HEK293 (cell line): ENCODE results near the gene TMA7B.
A peak's percentile ranks its signal among the peaks of the same experiment; 100 is the strongest.
"Not testable (repeated sequence)": the region's sequence is repeated elsewhere in the genome, so short reads cannot be mapped to it uniquely, and the experiment has no call there.

Experiments
- CTCF ChIA-PET: fragments of 350-600 bp; formaldehyde crosslinking; extraction: SDS; loops from one replicate; lab custom pipeline; 2021; ENCODE audit warnings: antibody characterized with exemption; lab: Yijun Ruan, JAX
- POLR2A ChIA-PET: fragments of 300-600 bp; formaldehyde crosslinking; extraction: SDS; loops from one replicate; lab custom pipeline; 2020; ENCODE audit warnings: antibody characterized with exemption, inconsistent platforms; lab: Yijun Ruan, JAX
- H3K27ac ChIP-seq: fragments of 200-500 bp; sonication (Bioruptor generic); 2 replicates; pipeline ENCODE4 v1.5.1; 2014; ENCODE audit warnings: low read depth, low read length, control low read depth, inconsistent platforms; ENCODE audit errors: extremely low read depth
- H3K36me3 ChIP-seq, 2 experiments: fragments of 200-500 bp in 1 of 2; sonication (Bioruptor generic) in 1 of 2; 1 replicate in 1 of 2; 2 replicates in 1 of 2; pipeline ENCODE4 v1.5.1; 2014 to 2017; ENCODE audit warnings: inconsistent platforms in 2 of 2, low read length in 2 of 2; ENCODE audit not compliant: control insufficient read depth in 2 of 2, insufficient read depth in 1 of 2
- H3K4me1 ChIP-seq: fragments of 200-500 bp; sonication (Bioruptor generic); 2 replicates; pipeline ENCODE4 v1.5.1; 2014; ENCODE audit warnings: mild to moderate bottlenecking, low read length, inconsistent platforms; ENCODE audit not compliant: control insufficient read depth, insufficient read depth
- H3K4me3 ChIP-seq: 2 replicates; pipeline ENCODE4 v1.5.1; 2011; ENCODE audit warnings: low read depth, mild to moderate bottlenecking, control low read depth, low read length, moderate library complexity
- H3K9me3 ChIP-seq: fragments of 200-500 bp; sonication (Bioruptor generic); 2 replicates; pipeline ENCODE4 v1.5.1; 2014; ENCODE audit warnings: low read depth, low read length, inconsistent platforms; ENCODE audit not compliant: control insufficient read depth, insufficient read depth
- KLF10 ChIP-seq: fragments of 450-650 bp; IDR thresholded peaks from 2 replicates; pipeline ENCODE4 v1.5.1; 2018; ENCODE audit warnings: missing biosample characterization, mild to moderate bottlenecking, missing genetic modification characterization
- MZF1 ChIP-seq: fragments of 450-650 bp; formaldehyde crosslinking; IDR thresholded peaks from 2 replicates; pipeline ENCODE4 v1.5.1; 2017; ENCODE audit warnings: missing biosample characterization, missing genetic modification characterization, borderline replicate concordance
- SALL2 ChIP-seq: fragments of 450-650 bp; formaldehyde crosslinking; IDR thresholded peaks from 2 replicates; pipeline ENCODE4 v1.5.0; 2017; ENCODE audit warnings: missing biosample characterization, mild to moderate bottlenecking, missing genetic modification characterization, borderline replicate concordance
- ZBTB21 ChIP-seq: fragments of 450-650 bp; formaldehyde crosslinking; IDR thresholded peaks from 2 replicates; pipeline ENCODE4 v1.5.1; 2017; ENCODE audit warnings: missing biosample characterization, missing genetic modification characterization
- ZFP69B ChIP-seq: fragments of 450-650 bp; formaldehyde crosslinking; IDR thresholded peaks from 2 replicates; pipeline ENCODE4 v1.5.1; 2016; ENCODE audit warnings: missing biosample characterization, missing genetic modification characterization
- ZNF174 ChIP-seq: fragments of 450-650 bp; formaldehyde crosslinking; IDR thresholded peaks from 2 replicates; pipeline ENCODE4 v1.5.0; 2017; ENCODE audit warnings: missing biosample characterization, mild to moderate bottlenecking, missing genetic modification characterization
- ZNF23 ChIP-seq: fragments of 450-650 bp; formaldehyde crosslinking; IDR thresholded peaks from 2 replicates; pipeline ENCODE4 v1.5.1; 2016; ENCODE audit warnings: missing biosample characterization, missing genetic modification characterization, borderline replicate concordance
- ZNF404 ChIP-seq: fragments of 450-650 bp; formaldehyde crosslinking; IDR thresholded peaks from 2 replicates; pipeline ENCODE4 v1.5.1; 2017; ENCODE audit warnings: missing biosample characterization, missing genetic modification characterization
- ZNF433 ChIP-seq: fragments of 450-650 bp; formaldehyde crosslinking; IDR thresholded peaks from 2 replicates; pipeline ENCODE4 v1.5.1; 2016; ENCODE audit warnings: missing biosample characterization, missing genetic modification characterization, low read depth
- ZNF529 ChIP-seq: fragments of 450-650 bp; formaldehyde crosslinking; IDR thresholded peaks from 2 replicates; pipeline ENCODE4 v1.5.1; 2017; ENCODE audit warnings: missing genetic modification characterization, missing biosample characterization; ENCODE audit not compliant: insufficient replicate concordance
- ZNF596 ChIP-seq: fragments of 450-650 bp; IDR thresholded peaks from 2 replicates; pipeline ENCODE4 v1.5.0; 2018; ENCODE audit warnings: missing biosample characterization, mild to moderate bottlenecking, missing genetic modification characterization, moderate library complexity
- ZNF623 ChIP-seq: fragments of 450-650 bp; formaldehyde crosslinking; IDR thresholded peaks from 2 replicates; pipeline ENCODE4 v1.5.1; 2016; ENCODE audit warnings: missing biosample characterization, missing genetic modification characterization
- TF ChIP-seq, protein P1 (sequence below): fragments of 450-650 bp; formaldehyde crosslinking; IDR thresholded peaks from 2 replicates; pipeline ENCODE4 v1.5.1; 2016; ENCODE audit warnings: missing biosample characterization, missing genetic modification characterization, low read depth
- TF ChIP-seq, protein P2 (sequence below): fragments of 450-650 bp; IDR thresholded peaks from 2 replicates; pipeline ENCODE4 v1.5.1; 2018; ENCODE audit warnings: missing biosample characterization, mild to moderate bottlenecking, missing genetic modification characterization
- TF ChIP-seq, protein P3 (sequence below): fragments of 450-650 bp; formaldehyde crosslinking; IDR thresholded peaks from 2 replicates; pipeline ENCODE4 v1.5.1; 2017; ENCODE audit warnings: missing biosample characterization, missing genetic modification characterization
- TF ChIP-seq, protein P4 (sequence below): fragments of 450-650 bp; formaldehyde crosslinking; IDR thresholded peaks from 2 replicates; pipeline ENCODE4 v1.5.1; 2016; ENCODE audit warnings: missing biosample characterization, missing genetic modification characterization
- TF ChIP-seq, protein P5 (sequence below): fragments of 450-650 bp; formaldehyde crosslinking; IDR thresholded peaks from 2 replicates; pipeline ENCODE4 v1.5.1; 2017; ENCODE audit warnings: missing biosample characterization, mild to moderate bottlenecking, missing genetic modification characterization, moderate library complexity

Gene TMA7B

DNA sequence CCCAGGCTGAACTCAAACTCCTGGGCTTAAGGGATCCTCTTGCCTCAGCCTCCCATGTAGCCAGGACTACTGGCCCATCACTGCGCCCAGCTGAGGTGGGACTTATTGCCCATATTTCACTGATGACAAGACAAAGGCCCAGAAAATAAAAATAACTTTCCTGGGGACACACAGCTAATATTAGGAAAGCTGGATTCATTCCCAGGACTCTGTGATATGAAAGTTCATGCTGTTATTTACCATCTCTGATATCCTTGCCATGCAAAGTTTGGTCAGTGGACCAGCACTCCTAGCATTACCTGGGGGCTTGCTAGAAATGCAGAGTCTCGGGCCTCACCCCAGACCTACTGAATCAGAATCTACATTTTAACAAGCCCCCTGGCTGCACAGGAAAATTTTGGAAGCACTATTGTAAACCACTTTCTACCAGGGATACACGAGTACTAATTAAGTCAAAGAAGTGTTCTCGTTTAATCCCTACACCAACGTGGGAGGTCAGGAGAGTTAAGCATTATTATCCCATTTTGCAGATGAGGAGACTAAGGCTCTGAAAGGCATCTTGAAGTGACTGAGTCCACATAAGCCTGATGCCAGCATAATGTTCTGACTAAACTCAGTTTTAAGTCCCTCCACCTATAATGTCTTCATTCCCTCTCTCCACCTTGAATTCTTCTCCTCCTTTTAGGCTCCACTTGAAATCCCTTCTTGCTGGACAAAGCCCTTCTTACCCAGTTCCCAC, 32.1 kb downstream of the TMA7B start:
- POLR2A ChIA-PET, result no interaction called here
- no peaks in the 10 kb centered on the region for H3K9me3 ChIP-seq
- no peak overlapping the region for H3K4me3 ChIP-seq
- CTCF ChIA-PET, result interaction anchor here (0.6 to 0.7 kb wide), 2 partner anchors 59 to 364 kb away, joined by 3 to 5 read pairs; no protein-coding TSS in a partner anchor
- H3K27ac ChIP-seq, result no peak overlapping the region
- 0 out of 2 replicates have a peak, but pooled peaks cover 3% of the 10 kb centered on the region for H3K4me1 ChIP-seq
- no peaks in the 10 kb centered on the region for H3K36me3 ChIP-seq
- peak; percentile 86; the same call in 1 of the 2 replicates for TF ChIP-seq MZF1 (tag by site-specific recombination)
- TF ChIP-seq, protein P1, sequence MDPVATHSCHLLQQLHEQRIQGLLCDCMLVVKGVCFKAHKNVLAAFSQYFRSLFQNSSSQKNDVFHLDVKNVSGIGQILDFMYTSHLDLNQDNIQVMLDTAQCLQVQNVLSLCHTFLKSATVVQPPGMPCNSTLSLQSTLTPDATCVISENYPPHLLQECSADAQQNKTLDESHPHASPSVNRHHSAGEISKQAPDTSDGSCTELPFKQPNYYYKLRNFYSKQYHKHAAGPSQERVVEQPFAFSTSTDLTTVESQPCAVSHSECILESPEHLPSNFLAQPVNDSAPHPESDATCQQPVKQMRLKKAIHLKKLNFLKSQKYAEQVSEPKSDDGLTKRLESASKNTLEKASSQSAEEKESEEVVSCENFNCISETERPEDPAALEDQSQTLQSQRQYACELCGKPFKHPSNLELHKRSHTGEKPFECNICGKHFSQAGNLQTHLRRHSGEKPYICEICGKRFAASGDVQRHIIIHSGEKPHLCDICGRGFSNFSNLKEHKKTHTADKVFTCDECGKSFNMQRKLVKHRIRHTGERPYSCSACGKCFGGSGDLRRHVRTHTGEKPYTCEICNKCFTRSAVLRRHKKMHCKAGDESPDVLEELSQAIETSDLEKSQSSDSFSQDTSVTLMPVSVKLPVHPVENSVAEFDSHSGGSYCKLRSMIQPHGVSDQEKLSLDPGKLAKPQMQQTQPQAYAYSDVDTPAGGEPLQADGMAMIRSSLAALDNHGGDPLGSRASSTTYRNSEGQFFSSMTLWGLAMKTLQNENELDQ (tag by site-specific recombination), result no peak

DNA sequence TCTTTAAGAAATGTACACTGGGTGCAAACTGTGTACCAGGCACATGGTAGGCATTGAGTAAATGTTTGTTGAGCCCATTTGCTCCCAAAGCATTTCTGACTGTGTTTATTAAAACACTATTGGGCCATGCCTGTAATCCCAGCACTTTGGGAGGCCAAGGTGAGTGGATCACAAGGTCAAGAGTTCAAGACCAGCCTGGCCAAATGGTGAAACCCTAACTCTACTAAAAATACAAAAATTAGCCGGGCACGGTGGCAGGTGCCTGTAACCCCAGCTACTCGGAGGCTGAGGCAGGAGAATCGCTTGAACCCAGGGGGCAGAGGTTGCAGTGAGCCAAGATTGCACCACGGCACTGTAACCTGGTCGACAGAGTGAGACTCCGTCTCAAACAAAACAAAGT, 32.7 kb downstream of the TMA7B start:
- H3K9me3 ChIP-seq, H3K27ac ChIP-seq, H3K36me3 ChIP-seq, H3K4me3 ChIP-seq, POLR2A ChIA-PET, H3K4me1 ChIP-seq: not testable (repeated sequence)
- CTCF ChIA-PET, result interaction anchor here (0.5 to 1.6 kb wide), 2 partner anchors 16 to 66 kb away, joined by 4 to 5 read pairs; no protein-coding TSS in a partner anchor

DNA sequence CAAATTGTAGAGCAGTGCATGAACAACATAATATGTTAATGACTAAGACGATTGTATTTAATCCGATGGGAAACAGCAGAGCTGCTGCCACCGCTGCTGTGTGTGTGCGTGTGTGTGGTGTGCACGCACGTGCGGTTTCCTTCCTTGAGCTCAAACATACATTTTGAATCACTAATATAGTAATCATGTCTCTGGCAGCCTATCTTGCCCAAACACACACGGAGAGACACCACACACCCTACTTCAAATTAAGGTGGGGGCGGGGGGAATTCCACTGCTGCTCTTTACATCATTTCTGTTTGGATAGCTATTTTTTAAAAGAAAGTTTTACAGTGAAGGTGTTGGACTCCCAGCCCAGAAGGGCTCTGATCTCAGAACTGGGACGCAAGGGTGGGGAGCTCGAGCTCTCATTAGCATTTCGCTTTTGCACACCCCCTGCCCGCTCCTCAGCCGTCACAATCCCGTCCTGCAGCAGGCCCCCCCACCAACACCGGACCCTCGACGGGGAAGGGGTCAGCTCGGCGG, 33.9 kb downstream of the TMA7B start:
- Histone ChIP-seq H3K9me3 (no peaks in the 10 kb centered on the region), H3K4me3 (no peak overlapping the region), H3K4me1 (0 out of 2 replicates have a peak, but pooled peaks cover 5% of the 10 kb centered on the region), H3K36me3 (no peaks in the 10 kb centered on the region), H3K27ac (no peak overlapping the region)
- ChIA-PET POLR2A (no interaction called here), CTCF (interaction anchor here (0.5 to 1.6 kb wide), 4 partner anchors 11 to 922 kb away, joined by 3 to 4 read pairs (median 3); no protein-coding TSS in a partner anchor)
- TF ChIP-seq ZNF596 (tag by site-specific recombination) (no peak), ZNF404 (tag by site-specific recombination) (no peak), ZNF23 (tag by site-specific recombination) (no peak), SALL2 (tag by site-specific recombination) (no peak), KLF10 (tag by site-specific recombination) (no peak), ZNF174 (tag by site-specific recombination) (no peak), ZFP69B (no peak), ZNF433 (tag by site-specific recombination) (no peak), ZNF623 (tag by site-specific recombination) (no peak), ZBTB21 (no peak), ZNF529 (no peak)
- TF ChIP-seq, protein P2, sequence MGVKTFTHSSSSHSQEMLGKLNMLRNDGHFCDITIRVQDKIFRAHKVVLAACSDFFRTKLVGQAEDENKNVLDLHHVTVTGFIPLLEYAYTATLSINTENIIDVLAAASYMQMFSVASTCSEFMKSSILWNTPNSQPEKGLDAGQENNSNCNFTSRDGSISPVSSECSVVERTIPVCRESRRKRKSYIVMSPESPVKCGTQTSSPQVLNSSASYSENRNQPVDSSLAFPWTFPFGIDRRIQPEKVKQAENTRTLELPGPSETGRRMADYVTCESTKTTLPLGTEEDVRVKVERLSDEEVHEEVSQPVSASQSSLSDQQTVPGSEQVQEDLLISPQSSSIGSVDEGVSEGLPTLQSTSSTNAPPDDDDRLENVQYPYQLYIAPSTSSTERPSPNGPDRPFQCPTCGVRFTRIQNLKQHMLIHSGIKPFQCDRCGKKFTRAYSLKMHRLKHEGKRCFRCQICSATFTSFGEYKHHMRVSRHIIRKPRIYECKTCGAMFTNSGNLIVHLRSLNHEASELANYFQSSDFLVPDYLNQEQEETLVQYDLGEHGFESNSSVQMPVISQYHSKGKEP (tag by site-specific recombination), result no peak
- TF ChIP-seq, protein P3, sequence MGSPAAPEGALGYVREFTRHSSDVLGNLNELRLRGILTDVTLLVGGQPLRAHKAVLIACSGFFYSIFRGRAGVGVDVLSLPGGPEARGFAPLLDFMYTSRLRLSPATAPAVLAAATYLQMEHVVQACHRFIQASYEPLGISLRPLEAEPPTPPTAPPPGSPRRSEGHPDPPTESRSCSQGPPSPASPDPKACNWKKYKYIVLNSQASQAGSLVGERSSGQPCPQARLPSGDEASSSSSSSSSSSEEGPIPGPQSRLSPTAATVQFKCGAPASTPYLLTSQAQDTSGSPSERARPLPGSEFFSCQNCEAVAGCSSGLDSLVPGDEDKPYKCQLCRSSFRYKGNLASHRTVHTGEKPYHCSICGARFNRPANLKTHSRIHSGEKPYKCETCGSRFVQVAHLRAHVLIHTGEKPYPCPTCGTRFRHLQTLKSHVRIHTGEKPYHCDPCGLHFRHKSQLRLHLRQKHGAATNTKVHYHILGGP (tag by site-specific recombination), result no peak
- TF ChIP-seq, protein P4, sequence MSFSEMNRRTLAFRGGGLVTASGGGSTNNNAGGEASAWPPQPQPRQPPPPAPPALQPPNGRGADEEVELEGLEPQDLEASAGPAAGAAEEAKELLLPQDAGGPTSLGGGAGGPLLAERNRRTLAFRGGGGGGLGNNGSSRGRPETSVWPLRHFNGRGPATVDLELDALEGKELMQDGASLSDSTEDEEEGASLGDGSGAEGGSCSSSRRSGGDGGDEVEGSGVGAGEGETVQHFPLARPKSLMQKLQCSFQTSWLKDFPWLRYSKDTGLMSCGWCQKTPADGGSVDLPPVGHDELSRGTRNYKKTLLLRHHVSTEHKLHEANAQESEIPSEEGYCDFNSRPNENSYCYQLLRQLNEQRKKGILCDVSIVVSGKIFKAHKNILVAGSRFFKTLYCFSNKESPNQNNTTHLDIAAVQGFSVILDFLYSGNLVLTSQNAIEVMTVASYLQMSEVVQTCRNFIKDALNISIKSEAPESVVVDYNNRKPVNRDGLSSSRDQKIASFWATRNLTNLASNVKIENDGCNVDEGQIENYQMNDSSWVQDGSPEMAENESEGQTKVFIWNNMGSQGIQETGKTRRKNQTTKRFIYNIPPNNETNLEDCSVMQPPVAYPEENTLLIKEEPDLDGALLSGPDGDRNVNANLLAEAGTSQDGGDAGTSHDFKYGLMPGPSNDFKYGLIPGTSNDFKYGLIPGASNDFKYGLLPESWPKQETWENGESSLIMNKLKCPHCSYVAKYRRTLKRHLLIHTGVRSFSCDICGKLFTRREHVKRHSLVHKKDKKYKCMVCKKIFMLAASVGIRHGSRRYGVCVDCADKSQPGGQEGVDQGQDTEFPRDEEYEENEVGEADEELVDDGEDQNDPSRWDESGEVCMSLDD, result no peak
- TF ChIP-seq, protein P5, sequence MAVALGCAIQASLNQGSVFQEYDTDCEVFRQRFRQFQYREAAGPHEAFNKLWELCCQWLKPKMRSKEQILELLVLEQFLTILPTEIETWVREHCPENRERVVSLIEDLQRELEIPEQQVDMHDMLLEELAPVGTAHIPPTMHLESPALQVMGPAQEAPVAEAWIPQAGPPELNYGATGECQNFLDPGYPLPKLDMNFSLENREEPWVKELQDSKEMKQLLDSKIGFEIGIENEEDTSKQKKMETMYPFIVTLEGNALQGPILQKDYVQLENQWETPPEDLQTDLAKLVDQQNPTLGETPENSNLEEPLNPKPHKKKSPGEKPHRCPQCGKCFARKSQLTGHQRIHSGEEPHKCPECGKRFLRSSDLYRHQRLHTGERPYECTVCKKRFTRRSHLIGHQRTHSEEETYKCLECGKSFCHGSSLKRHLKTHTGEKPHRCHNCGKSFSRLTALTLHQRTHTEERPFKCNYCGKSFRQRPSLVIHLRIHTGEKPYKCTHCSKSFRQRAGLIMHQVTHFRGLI (tag by site-specific recombination), result no peak
